ENCODE data around the gene MYT1.
"Not testable (repeated sequence)": the region's sequence is repeated elsewhere in the genome, so short reads cannot be mapped to it uniquely, and the experiment has no call there.

Gene MYT1

DNA sequence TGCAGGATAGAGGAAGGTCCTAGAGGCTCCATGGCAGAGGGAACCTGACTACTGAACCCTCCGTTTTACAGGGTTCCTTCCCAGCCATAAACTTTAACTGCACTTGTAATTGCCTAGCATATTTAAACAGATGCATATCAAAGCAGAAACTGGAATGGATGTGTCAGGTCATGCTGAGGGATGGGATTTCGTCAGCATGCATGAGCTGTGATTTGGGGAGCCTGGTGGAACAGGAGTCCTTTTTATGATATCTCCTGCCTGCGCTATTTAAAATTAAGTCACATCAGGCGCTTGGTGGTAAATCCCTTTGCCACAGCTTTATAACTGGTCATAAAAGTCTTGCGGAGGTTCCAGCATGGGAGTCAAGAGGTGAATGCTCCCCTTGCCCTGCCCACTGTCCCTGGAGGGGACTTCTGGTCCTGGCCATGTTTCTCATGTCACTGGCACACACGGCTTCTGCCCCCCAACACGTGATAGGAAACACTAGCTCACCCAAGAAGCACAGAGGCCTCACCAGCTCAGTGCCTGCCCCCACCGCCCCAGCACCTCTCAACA lies 65.3 kb downstream of the MYT1 start:
- DNase-seq (ENCODE audit: low read depth in 1 of 2, low spot score in 1 of 2), result no peak

DNA sequence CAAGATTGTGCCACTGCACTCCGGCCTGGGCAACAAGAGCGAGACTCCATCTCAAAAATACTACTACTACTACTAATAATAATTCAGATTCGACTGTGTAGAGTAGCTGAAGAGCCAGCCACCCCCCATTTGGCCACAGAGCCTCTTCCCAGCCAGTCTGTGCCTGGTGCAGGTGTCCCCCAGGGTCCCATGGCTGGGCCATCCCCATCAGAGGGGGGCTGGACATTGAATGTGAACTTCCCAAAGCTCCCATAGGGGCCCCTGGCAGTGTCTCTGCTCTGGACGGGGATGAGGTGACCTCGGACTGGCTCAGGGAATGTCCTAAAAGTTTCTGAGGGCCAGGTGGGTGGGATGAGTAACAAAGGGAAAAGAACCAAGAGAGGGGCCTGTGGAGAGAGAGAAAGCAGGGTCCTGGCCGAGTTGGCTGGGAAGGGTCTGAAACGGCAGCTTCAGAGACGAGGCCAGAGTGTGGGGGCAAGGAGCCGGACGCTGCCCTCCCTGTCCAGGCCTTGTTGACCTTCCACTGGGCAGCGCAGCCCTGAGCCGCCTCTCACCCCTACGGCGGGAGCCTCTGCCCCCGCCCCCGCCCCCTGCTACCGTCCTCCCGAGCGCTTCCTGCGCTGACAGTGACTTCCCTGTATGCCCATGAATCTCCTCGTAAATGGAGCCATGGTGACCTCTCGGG lies 66.4 kb downstream of the MYT1 start:
- no peak for DNase-seq (ENCODE audit: low read depth in 1 of 2, low spot score in 1 of 2)

DNA sequence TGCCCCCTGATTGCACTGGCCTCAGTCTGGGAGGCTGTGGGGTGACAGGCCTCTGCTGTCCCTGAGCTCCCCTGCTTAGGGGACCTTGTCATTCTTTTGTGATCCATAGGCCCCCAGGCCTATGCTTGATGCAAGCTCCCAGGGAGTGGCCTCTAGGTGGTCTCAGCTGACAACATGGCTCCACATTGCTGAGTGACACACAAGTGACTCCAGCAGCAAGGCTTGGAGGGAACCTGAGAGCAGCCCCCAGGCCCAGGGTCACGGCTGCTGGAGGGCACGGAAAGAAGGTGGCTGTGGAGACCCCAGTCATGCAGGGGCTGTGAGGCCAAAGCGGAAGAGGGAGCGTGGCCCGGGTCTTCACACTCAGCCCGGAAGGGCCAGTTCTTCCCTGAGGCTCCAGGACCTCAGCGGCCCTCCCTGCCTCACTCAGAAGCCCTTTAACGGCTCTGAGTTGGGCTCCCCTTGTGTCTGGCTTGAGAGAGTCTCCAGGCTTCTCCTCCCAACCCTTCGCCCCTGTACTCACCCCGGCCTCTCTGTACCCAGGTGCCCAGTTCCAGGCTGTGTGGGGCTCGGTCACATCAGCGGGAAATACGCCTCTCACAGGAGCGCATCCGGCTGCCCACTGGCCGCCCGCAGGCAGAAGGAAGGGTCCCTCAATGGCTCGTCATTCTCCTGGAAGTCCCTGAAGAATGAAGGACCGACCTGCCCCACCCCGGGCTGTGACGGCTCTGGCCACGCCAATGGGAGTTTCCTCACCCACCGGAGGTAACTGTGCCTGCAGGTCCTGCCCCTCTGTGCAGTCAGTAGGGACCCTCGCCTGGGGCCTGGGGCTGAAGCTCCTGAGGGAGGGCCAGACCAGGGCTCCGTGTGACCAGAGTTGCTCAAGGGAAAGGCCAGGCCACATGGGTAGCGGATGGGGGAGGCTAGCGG lies 67.6 kb downstream of the MYT1 start:
- no peak for DNase-seq (ENCODE audit: low read depth in 1 of 2, low spot score in 1 of 2)

DNA sequence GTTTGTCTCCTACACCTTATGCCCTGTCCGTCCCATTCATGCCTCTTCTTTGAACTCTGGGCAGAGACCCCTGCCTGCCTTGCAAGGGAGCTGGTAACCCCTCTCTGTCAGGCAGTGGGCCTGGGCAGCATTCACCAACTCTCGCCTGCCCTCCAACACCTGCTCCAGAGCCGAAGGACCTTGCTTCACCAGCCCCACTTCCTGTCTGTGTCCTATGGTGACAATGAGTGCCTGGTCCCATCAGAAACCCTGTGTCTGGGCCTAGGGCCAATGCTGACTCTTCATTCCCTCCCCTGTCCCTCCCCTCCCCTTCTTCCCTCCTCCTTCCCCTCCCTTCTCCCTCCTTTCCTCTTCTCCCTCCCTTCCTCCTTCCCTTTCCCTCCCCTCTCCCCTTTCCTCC lies 68.5 kb downstream of the MYT1 start:
- no peak for DNase-seq (ENCODE audit: low read depth in 1 of 2, low spot score in 1 of 2)

DNA sequence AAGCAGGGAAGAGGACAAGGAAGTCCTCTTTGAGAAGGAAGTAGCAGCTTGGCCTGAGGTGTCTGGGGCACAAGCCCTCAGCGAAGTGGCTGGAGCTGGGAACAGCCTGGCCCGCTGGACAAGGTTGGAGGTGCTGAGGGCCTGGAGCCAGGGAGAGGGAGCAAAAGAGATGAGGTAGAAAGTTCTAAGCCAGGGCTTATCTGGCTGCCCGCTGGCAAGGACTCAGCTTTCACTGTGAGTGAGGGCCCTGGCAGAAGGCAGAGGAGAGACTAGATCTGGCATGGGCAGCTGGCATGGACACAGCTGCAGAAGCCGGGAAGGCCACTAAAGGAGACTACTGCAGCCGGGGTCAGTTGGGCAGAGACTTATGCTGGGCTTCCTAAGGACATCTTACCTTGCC lies 69.5 kb downstream of the MYT1 start:
- DNase-seq (ENCODE audit: low read depth in 1 of 2, low spot score in 1 of 2), result no peak

DNA sequence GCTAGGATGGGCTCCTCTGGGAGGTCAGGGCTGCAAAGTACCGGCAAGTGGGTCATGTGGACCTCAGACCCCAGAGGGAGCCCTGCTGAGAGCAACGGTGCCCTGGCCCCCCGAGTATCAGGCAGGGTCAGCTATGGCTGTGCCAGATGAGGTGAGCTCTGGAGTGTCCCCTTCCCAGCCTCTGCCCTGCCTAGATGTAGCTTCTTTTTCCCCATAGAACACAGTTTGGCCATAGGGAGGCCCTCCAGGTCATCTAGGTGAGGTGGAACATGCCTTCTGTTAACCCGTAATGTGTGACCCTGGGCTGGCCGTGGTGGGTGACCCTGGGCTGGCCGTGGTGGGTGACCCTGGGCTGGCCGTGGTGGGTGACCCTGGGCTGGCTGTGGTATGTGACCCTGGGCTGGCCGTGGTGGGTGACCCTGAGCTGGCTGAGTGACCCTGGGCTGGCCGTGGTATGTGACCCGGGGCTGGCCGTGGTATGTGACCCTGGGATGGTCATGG lies 70.1 kb downstream of the MYT1 start:
- DNase-seq (ENCODE audit: low read depth in 1 of 2, low spot score in 1 of 2), result no peak

DNA sequence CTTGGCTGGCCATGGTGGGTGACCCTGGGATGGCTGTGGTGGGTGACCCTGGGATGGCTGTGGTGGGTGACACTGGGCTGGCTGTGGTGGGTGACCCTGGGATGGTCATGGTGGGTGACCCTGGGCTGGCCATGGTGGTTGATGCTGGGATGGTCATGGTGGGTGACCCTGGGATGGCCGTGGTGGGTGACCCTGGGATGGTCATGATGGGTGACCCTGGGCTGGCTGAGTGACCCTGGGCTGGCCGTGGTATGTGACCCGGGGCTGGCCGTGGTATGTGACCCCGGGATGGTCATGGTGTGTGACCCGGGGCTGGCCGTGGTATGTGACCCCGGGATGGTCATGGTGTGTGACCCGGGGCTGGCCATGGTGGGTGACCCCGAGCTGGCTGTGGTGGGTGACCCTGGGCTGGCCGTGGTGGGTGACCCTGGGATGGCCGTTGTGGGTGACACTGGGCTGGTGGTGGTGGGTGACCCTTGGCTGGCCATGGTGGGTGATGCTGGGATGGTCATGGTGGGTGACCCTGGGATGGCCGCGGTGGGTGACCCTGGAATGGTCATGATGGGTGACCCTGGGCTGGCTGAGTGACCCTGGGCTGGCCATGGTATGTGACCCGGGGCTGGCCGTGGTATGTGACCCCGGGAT lies 70.8 kb downstream of the MYT1 start:
- DNase-seq (ENCODE audit: low read depth in 1 of 2, low spot score in 1 of 2), result not testable (repeated sequence)

DNA sequence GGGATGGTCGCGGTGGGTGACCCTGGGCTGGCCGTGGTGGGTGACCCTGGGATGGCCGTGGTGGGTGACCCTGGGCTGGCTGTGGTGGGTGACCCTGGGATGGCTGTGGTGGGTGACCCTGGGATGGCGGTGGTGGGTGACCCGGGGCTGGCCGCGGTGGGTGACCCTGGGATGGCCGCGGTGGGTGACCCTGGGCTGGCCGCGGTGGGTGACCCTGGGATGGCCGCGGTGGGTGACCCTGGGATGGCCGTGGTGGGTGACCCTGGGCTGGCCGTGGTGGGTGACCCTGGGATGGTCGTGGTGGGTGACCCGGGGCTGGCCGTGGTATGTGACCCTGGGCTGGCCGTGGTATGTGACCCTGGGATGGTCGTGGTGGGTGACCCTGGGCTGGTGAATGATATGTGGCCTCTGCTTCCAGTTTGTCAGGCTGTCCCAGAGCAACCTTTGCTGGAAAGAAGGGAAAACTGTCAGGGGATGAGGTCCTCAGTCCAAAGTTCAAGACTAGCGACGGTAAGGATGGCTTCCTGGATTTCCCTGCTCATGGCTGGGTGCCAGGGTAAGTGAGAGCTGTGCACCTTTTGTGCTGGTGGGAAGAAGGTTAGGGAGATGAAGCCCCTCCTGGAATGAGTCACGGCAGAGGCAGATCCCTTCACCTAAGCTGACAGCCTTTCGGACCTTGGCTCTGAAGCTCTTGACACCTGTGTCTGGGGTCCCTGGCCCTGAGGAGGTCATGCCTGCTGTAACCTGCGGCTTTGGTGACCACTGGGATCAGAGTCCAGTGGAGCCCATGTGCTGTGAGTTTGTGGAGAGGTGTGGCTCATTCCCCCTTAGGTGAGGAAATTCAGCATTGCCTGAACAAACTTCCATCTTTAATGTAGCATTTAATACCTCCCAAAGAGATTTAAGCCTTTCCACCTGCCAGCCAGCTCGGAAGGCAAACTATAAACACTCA lies 72.2 kb downstream of the MYT1 start:
- no peak for DNase-seq (ENCODE audit: low read depth in 1 of 2, low spot score in 1 of 2)

DNA sequence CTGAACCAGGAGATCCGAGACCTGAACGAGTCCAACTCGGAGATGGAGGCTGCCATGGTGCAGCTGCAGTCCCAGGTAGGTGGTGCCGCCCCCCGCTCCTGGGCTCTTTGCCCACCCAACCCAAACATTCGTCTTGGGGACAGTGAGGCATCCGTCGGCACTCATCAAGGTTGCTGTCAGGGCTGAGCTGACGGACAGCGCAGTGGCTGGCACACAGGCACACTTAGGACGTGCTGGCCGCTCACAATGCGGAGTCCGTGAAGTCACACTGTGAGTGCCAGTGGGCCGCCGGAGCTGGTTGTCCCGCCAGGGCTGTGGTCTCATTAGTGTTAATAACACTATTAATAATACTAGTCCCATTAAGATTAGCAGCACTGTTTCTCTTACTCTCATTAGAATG lies 73.1 kb downstream of the MYT1 start:
- DNase-seq (ENCODE audit: low read depth in 1 of 2, low spot score in 1 of 2), result no peak

DNA sequence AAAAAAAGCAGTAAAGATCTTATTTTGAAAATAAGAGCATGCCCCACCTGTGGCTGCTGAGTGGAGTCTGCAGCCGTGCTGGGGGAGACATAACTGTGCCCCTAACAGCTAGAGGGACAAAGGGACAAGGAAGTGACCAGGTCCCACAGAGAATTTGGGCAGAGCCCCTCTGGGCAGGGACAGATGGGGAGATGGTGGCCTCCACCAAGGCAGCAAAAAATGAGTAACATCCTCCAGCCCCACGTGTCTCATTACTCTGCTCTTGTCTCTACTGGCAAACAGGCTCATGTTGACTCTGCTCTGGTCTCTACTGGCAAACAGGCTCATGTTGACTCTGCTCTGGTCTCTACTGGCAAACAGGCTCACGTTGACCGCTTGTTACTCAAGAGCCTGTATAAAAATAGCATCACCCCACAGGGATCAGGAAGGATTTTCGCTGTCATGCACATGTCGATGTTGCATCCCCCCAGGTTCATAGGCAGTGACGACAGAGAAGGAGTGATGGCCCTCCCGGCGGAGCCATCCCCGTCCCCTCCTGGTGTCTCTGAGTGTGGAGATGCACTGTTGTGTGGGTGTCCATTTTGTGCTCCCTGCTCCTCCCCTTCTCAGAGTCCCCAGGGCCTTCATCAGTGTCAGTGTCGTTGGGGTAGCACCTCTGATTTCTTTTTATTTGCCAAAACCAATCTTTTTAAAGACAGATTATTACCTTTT lies 74.0 kb downstream of the MYT1 start:
- DNase-seq (ENCODE audit: low read depth in 1 of 2, low spot score in 1 of 2), result no peak

DNA sequence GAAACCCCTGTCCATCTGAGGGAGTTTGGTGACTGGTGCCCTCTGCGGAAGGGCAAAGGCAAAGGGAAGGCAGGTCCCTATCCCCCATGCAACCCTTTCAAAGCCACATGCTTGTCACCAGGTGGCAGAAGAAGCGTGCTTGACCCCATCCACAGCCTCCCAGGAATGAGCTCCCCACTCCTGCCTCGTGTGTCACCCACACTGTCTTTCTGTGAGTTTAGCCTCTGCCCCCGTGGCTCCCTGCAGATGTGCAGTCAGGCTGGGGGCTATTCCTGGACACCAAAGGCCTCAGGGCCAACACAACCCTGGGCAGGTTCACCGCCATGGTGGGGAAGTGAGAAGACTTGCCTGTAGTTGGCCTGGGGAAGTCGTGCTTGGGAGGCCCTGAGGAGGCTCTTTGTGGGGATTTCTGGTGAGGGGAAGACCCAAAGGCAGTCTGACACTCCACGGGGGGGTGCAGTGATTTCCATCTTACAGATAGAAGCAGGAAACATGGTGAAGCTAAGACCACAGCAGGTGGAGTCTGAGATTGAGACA lies 74.7 kb downstream of the MYT1 start:
- DNase-seq (ENCODE audit: low read depth in 1 of 2, low spot score in 1 of 2), result no peak

DNA sequence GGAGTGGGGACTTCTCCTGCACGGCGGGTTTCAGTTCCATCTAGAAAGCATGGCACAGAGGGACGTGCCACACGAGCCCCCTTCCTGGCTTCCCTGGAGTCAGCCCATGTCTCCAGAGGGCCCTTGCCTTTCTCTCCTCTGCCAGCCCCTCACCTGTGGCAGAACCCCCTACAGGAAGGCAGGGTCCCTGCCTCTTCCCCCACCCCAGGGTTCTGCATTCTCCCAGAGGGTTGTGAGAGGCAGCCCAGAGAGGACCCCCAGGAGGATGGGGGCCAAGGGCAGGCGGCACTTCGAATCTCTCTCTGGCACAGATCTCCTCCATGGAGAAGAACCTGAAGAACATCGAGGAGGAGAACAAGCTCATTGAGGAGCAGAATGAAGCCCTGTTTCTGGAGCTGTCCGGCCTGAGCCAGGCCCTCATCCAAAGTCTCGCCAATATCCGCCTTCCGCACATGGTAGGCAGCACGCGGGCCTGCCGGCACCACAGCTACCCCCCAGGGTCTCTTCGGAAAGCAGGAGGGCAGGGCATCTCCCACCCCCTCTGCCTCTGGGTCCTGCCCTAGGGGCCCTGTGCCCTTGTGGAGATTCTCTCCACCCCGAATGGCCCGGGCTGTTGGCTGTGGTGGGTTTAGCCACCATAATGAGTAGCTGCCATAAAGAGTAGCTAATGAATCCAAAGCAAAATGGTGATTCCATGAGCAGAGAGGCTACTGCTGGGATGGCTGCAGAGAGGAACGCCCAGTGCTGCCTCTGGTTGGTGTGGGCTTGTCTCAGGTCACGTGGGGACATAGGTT lies 75.4 kb downstream of the MYT1 start:
- DNase-seq (ENCODE audit: low read depth in 1 of 2, low spot score in 1 of 2), result no peak

DNA sequence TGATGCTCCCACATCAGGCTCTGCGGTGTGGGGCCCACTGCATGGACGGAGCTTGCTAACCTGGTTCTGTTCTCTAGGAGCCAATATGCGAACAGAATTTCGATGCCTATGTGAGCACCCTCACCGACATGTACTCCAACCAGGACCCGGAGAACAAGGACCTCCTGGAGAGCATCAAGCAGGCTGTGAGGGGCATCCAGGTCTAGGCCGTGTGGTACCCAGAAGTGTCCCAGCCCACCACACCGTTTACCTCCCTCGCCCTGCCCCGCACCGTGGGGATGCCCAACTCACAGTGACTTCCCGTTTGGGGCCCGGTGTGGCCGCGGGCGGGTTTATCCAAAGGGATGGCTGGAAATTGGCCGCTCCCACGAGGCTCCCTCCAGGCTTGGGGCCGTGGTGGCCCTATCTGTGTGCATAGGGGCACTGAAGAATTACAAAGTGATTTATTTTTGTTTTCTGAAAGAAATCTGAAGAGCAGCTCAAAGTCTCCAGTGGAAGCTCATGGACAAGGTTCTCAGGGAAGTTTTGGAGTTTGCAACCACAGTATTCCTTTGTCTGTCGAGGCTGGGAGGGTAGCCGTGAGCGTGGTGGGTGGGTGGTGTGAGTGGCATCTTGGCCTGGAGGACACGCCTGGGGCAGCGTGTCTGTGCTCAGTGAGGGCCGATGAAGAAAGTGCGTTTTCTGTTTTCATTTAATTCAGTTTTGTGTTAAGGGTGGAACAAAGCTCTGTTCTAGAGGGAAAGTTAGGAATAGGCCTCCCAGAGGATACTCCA lies 76.2 kb downstream of the MYT1 start:
- DNase-seq (ENCODE audit: low read depth in 1 of 2, low spot score in 1 of 2), result no peak

DNA sequence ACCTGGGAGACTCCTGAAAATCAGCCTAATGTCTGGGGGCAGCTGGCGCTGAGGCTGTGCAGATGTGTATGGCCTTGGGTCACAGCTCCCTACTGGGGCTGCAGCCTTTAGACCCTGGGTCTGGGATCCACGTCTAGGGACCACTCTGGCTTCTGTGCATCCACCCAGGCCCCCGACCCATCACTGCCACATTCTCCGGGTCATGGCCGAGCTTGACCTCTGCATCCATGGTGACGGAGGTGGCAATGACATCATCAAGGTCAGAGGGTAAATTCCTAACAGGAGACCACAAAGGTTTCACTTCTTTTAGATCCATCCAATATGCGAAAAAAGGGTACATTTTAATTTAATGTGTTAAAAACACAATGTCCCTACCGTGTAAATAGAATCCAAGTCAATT lies 76.8 kb downstream of the MYT1 start:
- no peak for DNase-seq (ENCODE audit: low read depth in 1 of 2, low spot score in 1 of 2)

DNA sequence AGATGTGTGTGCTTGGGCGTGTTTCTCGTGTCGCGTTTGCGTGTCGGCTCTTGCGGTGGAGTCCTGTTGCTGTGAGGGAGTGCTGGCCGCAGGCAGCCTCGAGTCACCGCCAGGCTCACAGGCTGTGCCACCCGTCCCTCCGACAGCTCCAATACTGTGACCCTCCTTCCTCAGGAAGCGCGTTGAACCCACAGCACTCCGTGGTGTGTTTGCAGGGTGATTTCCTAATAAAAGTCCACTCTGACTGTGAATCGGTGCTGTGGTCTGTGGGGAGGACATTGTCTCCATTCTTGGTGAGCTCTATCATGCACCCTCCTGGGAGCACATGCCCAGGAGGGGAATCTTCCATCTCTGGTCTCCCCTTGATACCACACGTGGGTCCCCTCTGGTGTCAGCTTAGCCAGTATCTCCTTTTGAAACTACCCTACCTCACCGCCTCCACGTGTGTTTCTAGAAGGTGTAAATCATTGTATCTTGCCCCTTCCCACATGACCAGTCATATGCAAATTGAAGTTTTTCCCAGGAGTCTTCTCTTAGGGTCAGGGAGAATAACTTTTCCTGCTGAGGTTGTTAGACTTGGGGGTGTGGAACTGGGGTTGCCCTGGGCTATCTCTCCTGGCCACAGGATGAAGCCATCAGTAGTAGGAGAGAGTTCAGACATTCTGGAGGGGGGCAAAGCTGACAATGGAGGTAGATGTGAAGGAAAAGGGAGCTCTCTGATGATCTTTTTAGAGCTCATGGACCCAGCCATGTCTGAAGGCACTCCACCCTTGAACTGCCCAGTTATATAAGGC lies 77.9 kb downstream of the MYT1 start:
- DNase-seq (ENCODE audit: low read depth in 1 of 2, low spot score in 1 of 2), result no peak

DNA sequence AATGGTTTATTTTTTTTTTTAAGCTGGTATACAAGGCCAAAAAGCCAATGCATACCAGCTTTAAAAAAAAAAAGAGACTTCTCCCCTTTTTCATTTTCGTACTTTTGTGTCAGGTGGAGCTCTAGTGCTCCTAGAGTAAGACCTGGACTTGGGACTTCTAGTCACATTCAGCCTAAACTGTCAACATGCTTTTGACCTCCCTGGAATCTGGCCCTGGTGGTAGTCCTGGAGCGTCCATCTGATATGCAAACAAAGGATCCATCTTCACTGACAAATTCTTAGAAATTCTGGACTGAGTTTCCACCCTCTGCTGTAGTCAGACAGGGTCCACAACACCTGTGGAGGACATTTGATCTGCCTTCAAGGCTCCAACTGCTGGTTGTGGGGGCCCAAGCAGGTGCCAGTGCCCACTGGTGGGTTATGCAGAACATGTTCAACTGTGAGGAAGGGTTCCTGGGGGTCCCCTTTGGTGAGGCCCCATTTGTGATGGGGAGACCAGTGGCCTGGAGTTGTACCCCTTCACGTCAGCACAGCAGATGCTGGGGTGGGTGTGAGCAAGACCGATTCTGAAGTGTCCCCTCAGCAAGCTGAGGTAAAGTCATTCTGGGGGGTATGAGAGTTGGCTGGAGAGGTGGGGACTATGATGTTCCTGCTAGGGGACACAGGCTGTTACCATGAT lies 78.7 kb downstream of the MYT1 start:
- no peak for DNase-seq (ENCODE audit: low read depth in 1 of 2, low spot score in 1 of 2)
